ENCODE data around the gene CRTAC1.

DNA sequence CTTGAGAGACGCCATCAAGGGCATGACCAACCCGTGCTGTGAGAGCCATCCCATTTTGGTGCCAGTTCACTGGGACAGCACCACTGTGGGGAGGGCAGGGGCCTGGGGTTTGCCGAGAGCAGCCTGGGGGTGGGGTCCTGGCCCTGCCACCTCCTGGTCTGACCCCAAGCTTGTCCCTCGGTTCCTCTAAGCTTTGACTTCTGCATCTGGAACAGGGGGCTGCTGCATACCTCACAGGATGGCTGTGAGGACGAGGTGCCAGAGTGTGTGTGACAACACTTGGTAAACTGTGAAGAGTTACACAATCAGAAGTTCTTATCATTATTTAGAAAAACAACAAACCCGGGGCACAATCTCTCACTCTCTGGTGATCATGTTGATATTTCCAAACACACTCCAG is 89.9 kb downstream of the CRTAC1 start:
- TF ChIP-seq EZH2phosphoT487 (IDR thresholded peaks at IDR 0.05) = no peak
- TF ChIP-seq CTCF (IDR thresholded peaks at IDR 0.05) = no peak
- no peak for TF ChIP-seq EZH2 (IDR thresholded peaks at IDR 0.05)
